Ovary (tissue), 3 donors: ENCODE measurements around the gene NFIA.

Experiments
- CTCF ChIP-seq, 3 donors: fragments of 450-650 bp in 2 of 3; fragments of 200-600 bp in 1 of 3; IDR thresholded peaks; one replicate each; pipeline versions ENCODE4 v1.5.1 to v1.8.0; 2016 to 2022; ENCODE audit warnings: antibody characterized with exemption in 3 of 3, mild to moderate bottlenecking in 1 of 3
- POLR2A ChIP-seq: fragments of 450-650 bp; IDR thresholded peaks from one replicate; pipeline ENCODE4 v1.6.1; 2017; ENCODE audit warnings: antibody characterized with exemption, mild to moderate bottlenecking, moderate library complexity
- donor health status: DM: no; HTN: no; CAD: no.

GRCh38 chr1:61056573-61057439 is 25.6 kb upstream of the NFIA start:
- no peak for TF ChIP-seq CTCF (IDR thresholded peaks at IDR 0.05)
- no peak for TF ChIP-seq POLR2A
